Measurements from ENCODE around the gene CYP2D6.
"Not testable (repeated sequence)": the region's sequence is repeated elsewhere in the genome, so short reads cannot be mapped to it uniquely, and the experiment has no call there.

- TF ChIP-seq, protein P1, sequence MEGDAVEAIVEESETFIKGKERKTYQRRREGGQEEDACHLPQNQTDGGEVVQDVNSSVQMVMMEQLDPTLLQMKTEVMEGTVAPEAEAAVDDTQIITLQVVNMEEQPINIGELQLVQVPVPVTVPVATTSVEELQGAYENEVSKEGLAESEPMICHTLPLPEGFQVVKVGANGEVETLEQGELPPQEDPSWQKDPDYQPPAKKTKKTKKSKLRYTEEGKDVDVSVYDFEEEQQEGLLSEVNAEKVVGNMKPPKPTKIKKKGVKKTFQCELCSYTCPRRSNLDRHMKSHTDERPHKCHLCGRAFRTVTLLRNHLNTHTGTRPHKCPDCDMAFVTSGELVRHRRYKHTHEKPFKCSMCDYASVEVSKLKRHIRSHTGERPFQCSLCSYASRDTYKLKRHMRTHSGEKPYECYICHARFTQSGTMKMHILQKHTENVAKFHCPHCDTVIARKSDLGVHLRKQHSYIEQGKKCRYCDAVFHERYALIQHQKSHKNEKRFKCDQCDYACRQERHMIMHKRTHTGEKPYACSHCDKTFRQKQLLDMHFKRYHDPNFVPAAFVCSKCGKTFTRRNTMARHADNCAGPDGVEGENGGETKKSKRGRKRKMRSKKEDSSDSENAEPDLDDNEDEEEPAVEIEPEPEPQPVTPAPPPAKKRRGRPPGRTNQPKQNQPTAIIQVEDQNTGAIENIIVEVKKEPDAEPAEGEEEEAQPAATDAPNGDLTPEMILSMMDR (IDR thresholded peaks at IDR 0.05), result not testable (repeated sequence)
- TF ChIP-seq POLR2A (IDR thresholded peaks at IDR 0.05), result not testable (repeated sequence)
Measured at GRCh38 chr22:42140153-42140552, 9.5 kb upstream of the CYP2D6 start.

All from uterus (tissue), 2 donors.